SH-SY5Y (cell line): ENCODE data around the gene ROBO2.

ENCODE experiments used
- GATA2 ChIP-seq: IDR thresholded peaks from 2 replicates; pipeline ENCODE4 v1.6.1; 2011; ENCODE audit warnings: mild to moderate bottlenecking, low read depth, low read length
- GATA3 ChIP-seq: IDR thresholded peaks from 2 replicates; pipeline ENCODE4 v1.6.1; 2011; ENCODE audit warnings: low read depth, mild to moderate bottlenecking, low read length, moderate library complexity

DNA sequence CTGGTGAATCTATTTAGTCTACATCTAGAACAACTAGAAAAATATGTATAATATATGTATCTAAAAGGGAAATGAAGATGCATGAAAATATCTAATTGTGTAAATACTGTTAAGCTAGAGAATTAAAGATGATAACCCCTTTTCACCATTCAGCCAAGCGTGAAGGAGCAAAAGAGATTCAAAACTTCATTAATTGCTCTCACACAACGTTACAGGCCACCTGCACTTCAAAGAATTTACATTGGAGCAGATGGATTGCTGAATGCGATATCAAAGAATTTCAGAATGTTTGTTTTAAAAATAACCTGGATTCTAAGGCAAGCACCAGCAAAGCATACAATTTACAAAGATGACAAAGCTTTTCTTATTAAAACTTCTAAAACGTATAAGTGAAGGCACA, 243.2 kb downstream of the ROBO2 start:
- TF ChIP-seq GATA2 (no peak), GATA3 (no peak)
